GM19239 (cell line): ENCODE results near the gene MSRB3.
A peak's percentile ranks its signal among the peaks of the same experiment; 100 is the strongest.

Experiments used
- DNase-seq: peaks from one replicate; pipeline ENCODE4 v3.0.0; 2011; ENCODE audit warnings: low spot score; ENCODE audit not compliant: insufficient read length
- FAIRE-seq: peaks from 2 replicates; lab custom pipeline; 2011; peaks lifted over from hg19 to GRCh38; lab: Jason Lieb, UNC

MSRB3 gene

DNA sequence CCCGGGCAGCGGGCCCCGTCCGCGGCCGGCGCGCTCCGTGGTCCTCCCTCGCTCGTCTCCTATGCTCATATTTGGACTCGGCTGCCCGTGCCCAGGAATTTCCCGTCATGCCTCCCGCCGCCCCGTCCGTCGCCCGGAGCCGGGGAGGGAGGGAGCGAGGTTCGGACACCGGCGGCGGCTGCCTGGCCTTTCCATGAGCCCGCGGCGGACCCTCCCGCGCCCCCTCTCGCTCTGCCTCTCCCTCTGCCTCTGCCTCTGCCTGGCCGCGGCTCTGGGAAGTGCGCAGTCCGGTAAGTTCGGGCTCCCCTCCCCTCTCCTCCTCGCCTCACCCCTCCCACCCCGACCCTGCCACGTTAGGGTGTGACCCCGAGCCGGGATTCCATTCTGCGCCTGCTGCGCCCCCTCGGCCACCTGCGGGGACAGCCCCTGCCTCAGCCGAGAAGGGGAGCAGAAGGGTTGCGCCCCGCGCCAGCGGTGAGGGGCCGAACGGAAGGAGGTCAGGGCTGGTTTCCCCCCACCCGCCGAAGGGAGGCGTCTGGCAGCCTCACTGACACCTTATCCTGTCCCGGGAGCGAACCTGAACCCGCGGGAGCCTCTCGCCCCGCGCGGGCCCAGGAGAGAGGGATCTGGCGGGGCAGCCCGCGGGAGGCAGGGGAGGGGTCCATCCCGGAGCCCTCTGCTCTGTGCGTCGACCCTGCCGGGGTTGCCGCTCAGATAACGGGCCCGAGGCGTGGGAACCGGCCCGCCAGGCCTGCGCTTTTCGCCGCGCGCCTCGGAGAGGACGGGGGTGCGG lies at the start of gene MSRB3:
TSS of gene MSRB3 (plus strand) at position 108 of the 793 bp plus-strand sequence. CDS start 29,897 bp downstream, outside the sequence.
- FAIRE-seq: no peak
- peak; percentile 56 for DNase-seq

DNA sequence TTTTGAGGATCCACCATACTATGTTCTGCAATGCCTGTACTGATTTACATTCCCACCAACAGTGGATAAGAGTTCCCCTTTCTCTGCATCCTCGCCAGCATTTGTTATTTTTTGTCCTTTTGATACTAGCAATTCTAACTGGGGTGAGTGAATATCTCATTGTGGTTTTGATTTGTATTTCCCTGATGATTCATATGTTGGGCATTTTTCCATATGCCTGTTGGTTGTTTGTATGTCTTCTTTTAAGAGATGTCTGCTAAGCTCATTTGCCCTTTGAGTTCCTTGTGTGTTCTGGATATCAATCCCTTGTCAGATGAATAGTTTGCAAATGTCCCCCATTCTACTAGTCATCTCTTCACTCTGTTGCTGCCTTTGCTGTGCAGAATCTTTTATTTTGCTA lies 49.0 kb upstream of the MSRB3 start:
- FAIRE-seq: no peak
- no peak for DNase-seq

DNA sequence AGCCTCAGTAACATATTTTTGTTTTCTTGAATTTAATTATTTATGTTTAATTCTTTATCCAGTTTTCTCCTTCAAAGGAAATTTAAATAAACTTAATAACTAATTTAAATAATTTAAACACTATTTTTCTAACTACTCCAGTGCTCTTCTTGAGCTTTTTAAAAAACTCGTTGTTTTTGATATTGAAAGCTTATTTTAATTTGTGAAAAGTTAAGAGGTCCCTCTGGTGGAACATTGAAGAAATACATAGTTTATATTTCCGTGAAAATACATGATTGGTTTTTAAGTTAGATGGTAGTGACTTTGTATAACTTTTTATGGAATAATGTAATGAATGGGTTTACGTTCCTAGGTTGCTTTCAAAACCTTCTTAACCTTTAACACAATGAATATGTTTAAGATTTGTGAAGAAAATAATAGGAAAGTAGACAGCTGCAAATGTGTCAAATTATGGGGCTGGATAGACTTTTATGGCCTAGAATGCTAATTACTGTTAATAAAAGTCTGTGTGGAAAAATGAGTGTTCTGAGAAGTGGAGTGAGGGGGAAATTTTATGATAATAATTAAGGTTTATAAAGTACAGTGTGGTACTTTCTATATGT lies 45.9 kb upstream of the MSRB3 start:
- peak; percentile 78 for FAIRE-seq
- DNase-seq: no peak

DNA sequence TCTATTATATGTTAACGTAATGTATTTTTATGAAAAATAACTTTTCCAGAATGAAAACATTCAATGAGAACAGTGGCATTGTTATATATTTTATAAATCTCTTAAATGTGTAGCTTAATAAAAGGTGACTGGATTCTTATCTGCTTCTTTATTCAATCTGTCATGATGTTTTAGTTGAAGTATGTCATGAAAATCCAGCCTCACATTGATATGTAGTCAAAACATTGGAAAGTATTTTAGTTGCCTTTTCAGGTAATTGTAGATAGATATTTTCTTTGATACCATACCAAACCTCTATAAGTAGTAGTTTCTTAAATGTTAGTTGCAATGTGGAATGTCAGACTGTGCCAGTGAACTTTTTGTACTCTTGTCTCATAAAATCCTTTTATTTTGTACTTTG lies 41.3 kb upstream of the MSRB3 start:
- FAIRE-seq (no peak), DNase-seq (no peak)

DNA sequence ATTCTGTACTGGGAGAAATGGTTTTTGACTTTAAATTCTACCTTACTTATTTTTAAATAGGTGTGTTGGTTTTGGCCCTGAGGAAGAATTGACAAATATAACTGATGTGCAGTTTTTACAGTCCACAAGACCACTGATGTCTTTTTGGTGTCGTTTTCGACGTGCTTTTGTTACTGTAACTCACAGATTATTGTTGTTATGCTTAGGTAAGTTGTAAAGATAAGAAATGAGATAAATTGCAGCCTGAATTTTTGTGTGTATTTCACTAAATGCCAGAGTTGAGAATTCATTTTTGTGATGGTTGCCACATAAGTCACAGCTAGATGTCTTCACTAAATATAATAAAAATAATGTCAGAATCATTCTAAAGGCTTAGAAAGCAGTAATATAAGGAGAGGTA lies 39.9 kb upstream of the MSRB3 start:
- no peak for FAIRE-seq
- no peak for DNase-seq

DNA sequence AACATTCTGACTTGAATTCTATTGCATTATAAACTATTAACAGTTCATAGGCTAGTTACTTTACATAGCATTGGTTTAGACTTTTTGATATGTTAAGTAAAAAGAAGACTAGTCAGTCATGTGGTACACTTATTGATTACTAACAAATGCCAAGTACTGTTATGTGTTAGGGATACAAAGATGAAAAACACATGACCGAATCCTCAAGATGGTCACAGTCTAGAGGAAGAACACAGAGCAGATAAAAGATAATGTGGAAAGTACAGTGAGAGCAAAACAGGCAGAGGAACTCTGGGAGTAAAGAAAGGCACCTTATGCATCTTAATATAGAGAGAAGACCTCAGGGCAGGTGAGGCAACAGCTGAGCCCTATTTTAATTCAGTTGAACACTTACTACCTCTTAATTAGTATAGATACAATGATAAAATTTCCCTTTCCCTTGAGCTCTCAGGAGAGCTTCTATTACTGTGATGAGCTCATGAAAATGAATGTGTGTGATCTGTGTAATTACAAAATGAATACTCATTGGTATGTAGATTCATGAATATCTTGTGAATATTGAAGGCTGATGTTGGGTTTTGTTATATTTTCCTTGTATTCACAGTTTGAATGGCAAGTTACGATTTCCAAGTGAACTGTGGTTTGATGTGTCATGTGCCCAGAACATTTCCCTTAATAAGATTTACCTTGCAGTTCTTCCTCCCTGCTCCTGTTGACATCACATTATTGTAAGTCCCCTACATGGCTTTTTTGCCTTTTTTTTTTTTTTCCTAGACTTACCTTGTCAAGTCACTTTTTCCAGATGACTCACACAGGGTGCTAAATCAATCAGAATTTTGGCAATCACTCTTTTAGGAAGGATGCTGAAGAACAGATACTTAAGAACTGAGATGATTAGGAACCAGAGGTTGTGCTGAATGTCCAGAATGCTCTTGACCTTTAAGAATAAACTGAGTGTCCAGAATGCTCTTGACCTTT lies 29.5 kb upstream of the MSRB3 start:
- no peak for FAIRE-seq
- no peak for DNase-seq

DNA sequence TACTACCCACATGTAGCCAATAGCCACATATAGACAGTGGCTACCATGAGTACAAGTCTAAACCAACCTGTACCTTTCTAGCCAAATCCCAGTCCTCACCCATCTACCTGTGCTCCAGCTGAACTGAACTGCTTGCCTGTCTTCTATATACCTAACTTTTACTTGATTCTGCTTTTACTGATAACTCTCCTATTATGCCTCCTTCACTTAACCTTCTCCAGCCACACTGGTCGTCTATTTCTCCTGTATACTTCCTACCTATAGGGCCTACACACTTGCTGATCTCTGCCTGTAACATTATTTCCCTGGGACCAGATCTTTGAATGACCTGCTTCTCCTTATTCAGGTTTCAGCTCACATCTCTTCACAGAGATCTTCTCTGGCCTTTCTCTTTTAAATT lies 26.0 kb upstream of the MSRB3 start:
- no peak for FAIRE-seq
- DNase-seq: no peak

DNA sequence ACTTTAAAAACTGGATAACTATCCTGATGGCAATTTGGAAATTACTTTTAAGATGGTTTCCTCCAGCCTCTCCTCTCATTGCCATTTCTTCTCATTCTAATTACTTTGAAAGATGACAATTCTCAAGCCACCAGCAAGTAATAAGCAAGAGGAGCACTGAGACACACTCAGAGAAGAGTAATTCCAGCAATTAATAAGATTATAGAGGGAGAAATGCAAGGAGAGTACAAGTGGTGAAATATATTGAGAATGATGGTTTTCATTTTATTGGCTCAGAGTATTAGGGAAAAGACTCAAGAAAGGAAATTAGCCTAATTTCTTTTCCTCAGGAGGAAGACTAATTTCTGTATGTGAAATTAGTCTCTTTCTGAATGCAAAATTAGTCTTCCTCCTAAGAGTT lies 20.5 kb upstream of the MSRB3 start:
- no peak for DNase-seq

DNA sequence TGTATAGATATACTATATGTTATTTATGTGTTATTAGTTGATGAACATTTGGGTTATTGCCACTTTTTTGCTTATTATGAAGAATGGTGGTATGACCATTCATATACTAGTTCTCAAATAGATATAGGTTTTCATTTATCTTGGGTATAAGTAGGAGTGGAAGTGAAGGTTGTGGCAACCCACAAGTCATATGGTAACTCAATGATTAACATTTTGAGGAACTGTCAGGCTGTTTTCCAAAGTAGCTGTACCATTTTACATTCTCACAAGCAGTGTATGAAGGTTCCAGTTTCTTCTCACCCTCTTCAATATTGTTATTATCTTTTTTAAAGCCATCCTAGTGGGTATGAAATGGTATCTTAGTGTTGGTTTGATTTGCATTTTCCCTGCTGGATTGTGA lies 19.0 kb upstream of the MSRB3 start:
- no peak for DNase-seq
- no peak for FAIRE-seq

More for the DNA sequence above, 20.5 kb upstream of the MSRB3 start:
- FAIRE-seq: no peak

DNA sequence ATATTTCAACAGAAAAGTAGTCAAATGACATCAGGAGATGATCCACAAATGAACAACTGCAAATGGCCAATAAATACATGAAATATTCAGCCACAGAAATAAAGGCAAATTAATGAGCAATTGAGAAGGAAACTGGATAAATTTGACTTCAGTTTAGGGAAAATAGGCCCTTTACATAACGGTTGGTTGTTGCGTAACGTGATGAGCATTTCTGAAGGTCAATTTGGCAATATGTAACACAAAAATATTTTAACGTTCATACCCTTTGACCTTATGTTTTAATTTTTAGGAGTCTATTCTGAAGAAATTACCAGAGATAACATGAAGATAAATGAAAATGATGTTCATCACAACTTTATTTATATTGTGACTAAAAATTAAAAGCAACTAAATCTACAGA lies 14.7 kb upstream of the MSRB3 start:
- no peak for FAIRE-seq

DNA sequence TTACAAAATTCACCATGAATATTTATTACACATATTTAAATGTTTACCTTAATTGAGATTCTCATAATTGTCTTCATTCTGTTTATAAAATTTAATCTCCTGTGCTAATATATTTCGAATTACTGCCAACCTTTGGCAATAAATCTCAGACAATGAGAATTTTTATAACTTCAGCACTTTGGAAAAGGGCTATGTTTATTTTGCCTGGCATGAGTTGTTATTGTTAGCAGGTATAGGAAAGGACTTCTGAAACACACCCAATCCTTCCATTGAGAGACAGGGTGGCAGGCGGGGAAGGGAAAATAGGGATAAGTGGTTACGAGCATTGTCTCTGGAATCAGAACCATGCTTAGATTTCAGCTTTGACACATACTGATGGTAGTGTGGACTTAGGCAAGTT lies 12.1 kb upstream of the MSRB3 start:
- DNase-seq (no peak), FAIRE-seq (no peak)

More for the DNA sequence above, 14.7 kb upstream of the MSRB3 start:
- DNase-seq: no peak

DNA sequence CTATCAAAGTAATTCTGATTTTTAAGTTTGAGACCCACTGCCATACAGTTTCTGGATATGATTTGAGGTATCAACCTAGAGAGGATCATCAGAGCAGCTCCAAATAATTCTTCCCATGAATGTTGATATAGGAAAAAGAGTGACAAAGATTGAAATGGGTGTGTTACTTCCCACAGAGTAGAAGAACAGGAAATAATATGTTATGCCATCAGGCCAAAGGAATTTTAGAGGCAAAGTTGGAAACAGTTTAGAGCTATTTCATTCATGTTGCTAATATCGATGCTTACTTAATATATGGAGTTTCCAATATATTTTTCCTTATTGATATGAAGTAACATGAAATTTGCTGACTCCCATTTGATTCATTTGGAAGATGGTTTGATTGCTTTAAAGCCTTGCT lies 8.9 kb upstream of the MSRB3 start:
- DNase-seq: no peak
- no peak for FAIRE-seq

DNA sequence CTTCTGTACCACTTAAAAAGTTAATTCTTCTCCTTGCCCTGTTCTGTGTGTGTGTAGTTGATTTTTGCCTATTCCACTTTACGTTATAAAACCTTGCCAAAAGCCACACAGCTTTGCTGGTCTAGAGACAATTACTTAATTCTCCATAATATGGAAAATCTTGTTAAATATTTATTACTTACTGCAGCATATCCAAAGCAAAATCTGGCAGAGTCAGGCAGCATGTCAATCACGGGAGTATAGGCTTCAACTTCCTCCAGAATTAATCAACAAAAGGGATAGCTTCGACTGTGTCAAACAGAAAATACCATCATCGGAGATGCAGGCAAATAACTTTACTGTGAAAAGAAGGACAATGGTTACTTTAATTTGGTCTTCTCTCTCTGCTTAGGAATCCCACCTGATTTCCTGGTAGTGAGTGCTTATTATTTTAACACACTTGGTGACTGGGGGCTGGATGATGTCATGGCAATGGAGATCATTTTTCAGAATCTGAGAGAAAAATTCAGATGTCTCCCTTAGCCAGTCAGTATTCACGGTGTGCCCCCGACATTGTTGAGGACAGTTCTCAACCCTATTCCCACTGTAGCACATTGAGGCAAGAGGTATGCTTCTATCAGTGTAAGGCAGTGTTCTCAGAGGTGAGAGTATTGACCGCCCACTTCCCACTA lies 3.7 kb upstream of the MSRB3 start:
- DNase-seq: no peak
- no peak for FAIRE-seq

DNA sequence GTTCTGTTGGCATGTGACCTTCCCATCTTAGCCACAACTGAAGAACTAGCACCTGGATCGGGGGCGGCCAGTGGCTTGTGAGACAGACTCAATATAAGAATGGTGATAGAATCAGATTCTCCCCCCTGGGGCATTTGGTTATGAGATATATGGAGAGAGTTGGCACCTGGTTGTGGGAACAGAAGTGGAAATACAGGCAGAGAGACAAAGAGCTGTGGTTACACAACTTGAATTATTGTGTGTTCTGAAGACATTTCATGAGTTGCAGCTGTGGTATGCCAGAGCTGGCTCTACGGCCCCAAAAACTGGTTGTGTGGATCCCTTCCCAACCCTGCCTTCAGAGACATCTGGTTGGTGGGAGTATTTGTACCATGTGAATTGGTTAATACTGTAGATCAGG lies 2.9 kb upstream of the MSRB3 start:
- no peak for DNase-seq
- no peak for FAIRE-seq

DNA sequence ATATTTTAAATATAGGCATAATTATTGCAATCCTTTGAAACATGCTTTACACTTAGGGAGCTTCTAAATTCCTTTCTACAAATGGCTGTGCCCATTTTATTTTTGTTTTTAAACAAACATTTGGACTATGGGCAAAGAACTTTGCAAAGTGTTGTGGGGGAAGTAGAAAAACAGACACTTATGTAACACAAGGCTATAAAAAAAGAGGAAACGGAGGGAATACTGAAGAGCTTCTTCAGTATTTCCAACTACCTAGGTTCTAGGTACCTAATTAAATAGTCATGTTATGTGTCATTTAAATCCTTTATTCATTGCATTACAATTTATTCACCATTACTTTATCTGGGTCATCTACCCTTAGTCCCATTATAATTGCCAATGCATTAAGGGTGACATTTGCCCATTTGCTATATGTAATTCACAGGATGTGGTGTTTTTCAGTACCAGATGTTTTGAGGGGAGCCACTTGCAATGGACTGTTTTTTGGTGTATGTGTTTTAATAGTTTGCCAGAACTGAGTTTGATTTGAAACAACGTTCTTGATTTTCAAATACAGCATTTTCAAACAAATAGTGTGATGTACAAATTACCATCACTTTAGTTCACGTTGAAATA lies 1.5 kb upstream of the MSRB3 start:
- DNase-seq: no peak
- FAIRE-seq: no peak

DNA sequence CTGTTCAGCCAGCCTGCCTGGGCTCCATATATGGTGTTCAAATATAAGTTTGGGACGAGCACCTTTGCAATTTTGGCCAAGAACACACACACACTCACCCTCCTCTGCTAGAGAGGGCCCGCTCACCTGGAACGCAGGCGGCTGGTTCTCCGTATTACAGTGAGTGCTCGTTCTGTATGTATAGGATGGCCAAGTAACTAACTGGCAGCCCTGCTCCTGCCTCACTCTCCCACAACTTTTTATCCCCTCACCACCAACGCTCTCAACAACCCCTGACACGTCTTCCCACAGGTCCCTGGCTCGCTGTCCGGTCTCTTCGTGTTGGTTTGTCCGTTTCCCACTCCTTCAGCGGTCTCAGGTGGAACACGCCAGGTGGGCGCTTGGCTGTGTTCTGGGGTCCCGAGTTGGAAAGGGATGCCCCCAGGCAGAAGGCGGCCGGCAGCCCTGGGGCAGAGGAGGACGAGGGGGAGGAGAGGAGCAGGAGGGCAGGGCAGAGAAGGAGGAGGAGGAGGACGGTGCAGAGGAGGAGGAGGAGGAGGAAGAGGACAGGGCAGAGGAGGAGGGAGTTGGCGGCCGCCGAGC lies 398 bp upstream of the MSRB3 start:
- FAIRE-seq (no peak), DNase-seq (no peak)

DNA sequence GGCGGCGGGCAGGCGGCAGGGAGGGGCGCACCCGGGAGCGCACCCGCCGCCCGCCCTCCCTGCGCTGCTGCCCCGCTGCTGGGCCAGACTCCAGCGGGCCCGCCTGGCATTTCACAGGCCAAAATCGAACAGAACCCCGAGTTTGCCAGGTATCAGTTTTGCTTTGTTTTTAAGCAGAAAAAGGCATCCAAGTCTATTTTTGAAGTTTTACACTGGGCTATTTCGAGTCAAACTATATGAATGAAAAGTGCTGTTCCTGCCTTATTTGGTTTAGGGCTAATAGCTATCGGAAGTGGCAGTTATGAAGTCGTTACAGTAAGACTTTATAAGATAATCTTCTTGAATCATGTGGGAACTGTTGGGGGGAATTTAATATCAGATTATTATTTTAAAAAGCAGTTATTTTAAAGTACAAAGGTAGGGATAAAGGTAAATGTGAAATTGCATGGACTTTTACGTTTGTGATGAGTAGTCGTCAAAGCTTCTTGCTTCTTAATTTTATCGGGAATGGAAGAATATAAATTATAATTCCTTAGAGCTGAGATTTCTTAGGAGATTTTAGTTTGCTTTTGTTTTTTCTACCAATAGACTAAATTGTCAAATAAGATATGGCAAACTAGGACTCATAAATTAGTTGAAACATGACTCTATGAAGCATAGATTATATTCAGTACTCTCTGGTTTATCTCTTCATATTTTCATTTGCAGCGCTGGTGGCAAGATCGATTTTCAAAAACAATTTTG lies 1.1 kb downstream of the MSRB3 start:
- no peak for DNase-seq
- no peak for FAIRE-seq

DNA sequence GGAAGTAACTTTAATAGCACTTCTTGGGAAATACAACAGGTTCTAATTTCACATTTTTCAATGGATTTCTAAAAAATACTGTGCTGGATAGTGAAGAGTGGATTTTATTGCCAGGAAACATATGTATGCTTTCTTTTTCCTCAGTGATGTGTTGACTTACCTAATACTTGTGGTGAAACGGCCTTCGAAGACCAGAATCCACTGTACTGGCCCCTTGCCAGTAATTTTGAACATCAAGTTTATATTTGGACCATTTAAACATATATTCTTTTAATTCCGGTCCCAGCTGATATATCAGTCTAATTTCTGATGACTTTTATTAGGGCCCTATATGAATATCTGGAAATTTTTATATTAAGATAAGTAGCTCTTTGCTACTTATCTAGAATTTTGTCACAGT lies 1.8 kb downstream of the MSRB3 start:
- DNase-seq (no peak), FAIRE-seq (no peak)

DNA sequence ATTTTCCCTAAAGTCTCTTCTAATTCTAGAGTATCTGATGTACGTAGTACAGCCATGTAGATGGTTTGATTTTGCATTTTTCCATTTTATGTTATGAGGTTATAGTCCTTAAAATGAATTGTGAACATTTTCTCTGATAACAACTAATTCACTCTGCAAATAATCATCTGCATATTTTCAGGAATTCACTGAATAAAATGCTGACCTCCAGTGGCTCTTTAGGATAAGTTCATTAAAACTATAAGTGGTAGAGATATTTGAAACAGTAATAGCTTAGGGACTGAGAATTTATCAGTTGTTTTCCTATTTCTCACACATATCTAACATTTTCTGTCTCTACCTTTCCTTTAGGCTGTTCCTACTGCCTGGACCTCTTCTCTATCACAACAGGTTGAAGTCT lies 4.4 kb downstream of the MSRB3 start:
- DNase-seq (no peak), FAIRE-seq (no peak)
